Loucy (cell line): Measurements from ENCODE around the gene RAB38.

Experiments
- CTCF ChIP-seq: fragments of 200-600 bp; sonication (generic); conservative IDR thresholded peaks from 2 replicates; pipeline ENCODE4 v1.5.1; 2014; ENCODE audit warnings: mild to moderate bottlenecking, antibody characterized with exemption, low read length
- EZH2phosphoT487 ChIP-seq: fragments of 200-600 bp; IDR thresholded peaks from 2 replicates; pipeline ENCODE4 v1.6.1; 2018; ENCODE audit warnings: antibody characterized with exemption, mild to moderate bottlenecking, moderate library complexity, borderline replicate concordance

DNA sequence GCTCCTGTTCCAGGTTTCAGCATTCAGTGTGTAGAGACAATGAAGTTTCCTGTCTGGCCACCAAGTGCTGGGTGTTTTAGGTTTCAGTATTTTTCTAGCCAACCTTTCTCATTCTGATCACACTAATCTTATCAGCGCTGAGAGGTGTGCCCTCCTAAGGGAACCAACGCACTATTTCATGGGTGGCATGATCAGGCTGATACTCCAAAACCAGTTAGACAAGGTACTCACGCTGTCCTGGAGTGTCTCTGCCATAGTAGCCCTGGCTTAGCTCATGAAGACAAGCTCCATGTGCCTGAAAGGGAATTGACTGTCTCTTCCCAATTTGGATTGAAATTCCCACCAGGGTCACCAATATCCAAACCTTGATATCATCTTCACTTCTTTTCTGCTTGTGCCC is 8.0 kb upstream of the RAB38 start:
- TF ChIP-seq CTCF (no peak), EZH2phosphoT487 (no peak)
